GM19463 (cell line): ENCODE results near the gene RNF187.

Source experiments
- ATAC-seq: cut with Tn5 transposase; IDR thresholded peaks from one replicate; pipeline ENCODE4 v1.9.1; 2021; ENCODE audit warnings: mild to moderate bottlenecking, moderate library complexity; ENCODE audit not compliant: unreplicated experiment

Gene RNF187

DNA sequence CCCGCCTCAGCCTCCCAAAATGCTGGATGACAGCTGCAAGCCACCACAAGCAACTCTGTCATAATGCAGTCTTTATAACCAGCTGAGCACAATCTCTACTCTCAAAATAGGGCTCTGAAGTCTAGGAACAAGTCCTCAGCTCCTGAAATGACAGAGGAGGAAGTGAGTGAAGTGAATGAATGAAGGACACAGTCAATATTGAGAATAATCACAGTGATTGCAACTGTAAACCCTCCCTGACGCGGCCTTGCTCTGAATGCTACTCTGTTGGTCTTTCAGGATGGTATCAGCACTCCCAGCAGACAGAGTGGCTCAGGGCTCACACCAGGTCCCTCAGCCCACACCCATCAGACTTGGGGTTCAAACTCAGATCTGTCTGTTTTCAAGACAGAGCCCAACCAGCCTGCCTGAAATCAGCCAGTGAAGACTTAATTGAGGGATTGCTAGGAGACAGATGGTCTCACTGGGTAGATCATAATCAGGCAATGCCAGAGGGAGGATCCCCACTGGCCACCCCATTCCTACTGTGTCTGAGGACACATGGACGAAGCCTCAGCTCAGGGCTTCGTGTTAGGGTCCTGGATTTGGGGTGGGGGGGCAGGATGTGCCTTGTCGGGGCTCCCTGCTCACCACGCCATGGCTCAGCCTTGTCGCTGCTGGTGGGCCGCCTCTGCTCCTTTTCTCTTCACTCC lies 20.9 kb downstream of the RNF187 start:
- no peak for ATAC-seq

DNA sequence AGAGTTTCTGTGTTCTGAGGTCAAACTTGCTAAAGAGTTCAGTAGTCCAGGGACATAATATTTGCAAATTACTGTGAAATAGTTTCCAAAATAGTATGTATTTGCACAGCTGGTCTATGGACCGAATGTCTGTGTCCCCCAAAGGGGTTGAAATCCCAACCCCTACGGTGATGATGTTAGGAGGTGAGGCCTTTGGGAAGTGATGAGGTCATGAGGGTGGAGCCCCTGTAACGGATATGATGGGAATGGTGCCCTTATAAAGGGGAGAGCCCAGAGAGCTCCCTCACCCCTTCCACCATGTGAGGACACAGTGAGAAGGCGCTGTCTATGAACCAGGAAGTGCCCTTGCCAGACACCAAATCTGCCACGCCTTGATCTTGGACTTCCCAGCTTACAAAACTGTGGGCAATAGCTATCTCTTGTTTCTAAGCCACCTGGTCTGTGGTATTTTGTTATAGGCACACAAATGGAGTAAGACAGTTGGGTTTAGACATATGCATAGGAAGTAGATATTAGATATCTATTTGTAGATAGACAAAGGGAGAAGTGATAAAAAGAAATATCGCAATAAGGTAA lies 21.7 kb downstream of the RNF187 start:
- ATAC-seq: no peak

DNA sequence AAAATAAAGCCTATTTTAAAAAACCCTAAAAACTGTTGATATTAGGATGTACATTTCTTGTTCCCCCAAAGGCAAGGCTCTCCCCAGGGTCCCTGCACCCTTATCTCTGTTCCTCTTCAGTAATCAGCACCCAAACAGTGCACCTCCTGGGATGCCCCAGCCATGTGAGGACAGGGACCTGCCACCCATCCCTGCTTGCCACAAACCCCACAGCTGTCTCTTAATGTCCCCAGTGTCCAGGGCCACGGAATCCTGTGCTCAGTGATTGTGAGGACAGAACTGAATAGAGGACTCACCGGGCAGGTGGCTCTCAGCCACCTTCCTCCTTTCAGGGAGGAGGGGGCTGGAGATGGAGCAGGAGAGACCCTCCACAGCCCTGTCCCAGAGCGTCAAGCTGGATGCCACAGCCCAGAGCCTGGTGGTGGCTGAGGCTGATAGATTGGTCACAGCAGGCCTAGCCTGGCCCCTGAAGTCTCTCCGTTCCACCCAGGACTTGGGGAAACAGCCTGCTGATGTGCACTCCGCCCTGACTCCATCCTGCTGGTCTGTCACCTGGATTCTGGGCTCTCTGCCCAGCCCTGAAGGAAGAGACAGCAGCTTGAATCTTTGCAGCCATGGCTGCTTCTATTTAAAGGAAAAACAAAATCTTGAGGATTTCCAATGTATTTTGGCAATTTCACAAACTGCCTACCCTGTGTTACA lies 23.1 kb downstream of the RNF187 start:
- ATAC-seq: no peak

DNA sequence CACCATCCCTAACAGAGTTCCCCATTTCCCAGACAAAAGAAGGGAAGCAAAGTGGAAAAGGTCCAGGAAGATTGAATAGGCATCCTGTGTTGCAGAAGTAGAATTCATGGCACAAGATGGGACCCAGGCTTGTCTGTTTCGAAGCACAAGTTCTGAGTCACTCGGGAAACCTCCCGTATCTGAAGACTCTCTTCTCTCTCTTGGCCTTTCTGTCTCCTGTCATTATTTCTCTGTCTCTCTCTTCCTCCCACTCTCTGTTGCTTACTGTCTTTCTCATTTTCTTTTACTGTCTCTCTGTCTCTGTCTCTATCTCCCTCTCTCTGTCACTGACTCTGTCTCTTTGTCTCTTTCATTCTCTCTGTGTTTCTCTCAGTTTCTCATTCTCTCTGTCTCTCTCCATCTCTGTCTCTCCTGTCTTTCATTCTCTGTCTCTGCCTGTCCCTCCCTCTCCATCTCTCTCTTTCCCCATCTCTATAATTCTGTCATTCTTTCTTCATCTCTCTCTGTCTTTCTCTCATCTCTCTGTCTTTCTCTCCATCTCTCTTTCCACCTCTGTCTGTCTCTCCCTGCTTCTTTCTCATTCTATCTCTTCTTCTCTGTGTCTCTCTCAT lies 23.7 kb downstream of the RNF187 start:
- ATAC-seq: no peak

GRCh38 chr1:228511546-228512445 lies 24.6 kb downstream of the RNF187 start:
- no peak for ATAC-seq

DNA sequence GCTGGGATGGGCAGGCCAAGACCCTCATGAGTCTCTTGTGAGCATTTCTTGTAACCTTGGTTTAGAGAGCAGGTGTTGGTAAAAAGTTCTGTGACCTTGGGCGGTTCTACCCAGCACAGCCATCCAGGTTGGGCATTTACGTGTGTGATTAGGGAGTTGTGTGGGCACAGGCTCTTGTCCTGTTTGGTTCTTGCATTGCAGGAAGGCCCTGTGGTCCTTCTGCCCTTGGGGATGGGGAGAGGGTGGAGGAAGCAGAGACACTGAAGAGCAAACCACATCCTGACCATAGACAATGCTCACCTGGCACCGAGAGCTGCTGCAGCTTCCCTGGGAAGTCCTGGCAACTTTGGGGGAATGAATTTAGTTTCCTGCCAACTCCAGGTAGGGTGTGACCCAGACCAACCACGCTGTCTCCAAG lies 25.6 kb downstream of the RNF187 start:
- ATAC-seq: no peak

DNA sequence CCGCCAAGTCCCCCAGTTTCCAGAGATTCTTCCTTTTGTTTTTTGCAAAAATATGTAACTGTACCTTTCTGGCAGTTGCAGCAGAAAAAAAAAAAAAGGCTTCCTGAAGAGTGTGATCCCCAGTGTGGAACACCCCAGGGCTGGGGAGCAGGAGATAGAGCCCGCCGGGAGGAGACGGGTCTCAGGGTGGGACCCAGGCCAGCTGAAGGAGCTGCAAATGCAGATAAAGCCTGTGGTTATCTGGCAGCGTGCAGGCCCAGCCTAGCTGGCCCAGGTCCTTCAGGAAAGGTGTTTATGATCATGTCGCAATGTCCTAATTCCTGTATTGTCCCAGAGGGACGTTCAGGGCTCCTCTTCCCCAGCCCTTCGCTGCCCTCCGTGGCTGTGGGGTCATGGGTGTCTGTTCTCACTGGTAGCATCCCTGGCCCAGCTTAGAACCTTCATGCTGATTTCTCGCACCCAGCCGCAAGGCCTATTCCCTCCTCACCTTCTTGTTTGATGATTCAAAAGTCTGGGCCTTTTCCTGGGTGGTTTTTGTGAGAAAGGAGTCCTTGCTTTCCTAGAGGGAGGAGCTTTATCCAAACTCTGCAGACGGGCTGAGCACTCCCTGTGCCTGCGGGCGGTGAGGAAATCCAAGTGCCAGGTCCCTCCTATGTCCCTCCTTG lies 26.2 kb downstream of the RNF187 start:
- ATAC-seq: no peak

GRCh38 chr1:228514421-228514820 lies 27.2 kb downstream of the RNF187 start:
- ATAC-seq: no peak

DNA sequence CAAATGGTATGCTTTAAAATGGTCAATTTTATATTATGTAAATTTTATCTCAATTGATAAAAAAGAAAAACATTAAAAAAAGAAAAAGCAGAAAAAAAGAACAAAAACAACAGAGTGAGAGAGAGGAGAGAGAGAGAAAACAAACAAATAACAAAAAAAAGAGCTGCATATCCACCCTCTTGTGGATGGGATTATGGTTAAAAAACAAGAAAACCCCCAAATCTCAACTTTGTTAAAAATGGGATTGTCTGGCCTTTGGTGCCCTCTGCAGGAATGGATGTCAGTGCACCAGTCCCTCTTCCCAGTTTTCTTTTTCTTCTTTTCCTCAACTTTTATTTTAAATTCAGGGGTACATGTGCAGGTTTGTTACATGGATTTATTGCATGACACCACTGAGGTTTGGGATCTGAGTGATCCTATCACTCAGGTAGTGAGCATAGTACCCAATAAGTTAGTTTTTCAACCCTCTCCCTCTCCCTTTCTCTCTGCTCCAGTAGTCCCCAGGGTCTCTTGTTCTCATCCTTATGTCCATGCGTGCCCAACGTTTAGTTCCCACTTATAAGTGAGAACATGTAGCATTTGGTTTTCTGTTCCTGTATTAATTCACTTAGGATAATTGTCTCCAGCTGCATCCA lies 28.1 kb downstream of the RNF187 start:
- ATAC-seq: no peak

DNA sequence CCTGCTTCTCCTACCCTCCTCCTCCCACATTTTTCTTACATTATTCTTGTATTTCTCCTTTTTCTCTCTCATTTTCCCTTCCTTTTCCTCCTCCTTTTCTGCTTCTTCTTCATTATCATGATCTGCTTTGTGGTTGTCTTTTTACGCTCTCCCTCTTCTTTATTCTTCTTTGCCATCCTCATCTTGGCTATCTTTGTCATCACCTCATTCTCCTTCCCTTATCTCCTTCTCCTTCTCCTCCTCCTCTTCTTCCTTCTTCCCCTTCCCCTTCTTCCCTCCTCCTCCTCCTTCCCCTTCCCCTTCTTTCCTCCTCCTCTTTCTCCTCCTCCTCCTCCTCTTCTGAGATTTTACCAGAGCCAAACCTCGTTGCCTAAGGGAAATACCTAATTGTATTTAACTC lies 30.5 kb downstream of the RNF187 start:
- no peak for ATAC-seq

- ATAC-seq: no peak
Measured at GRCh38 chr1:228527596-228527995, 40.4 kb downstream of the RNF187 start.

- no peak for ATAC-seq
Measured at GRCh38 chr1:228528612-228529011, 41.4 kb downstream of the RNF187 start.

GRCh38 chr1:228530086-228530758 lies 43.0 kb downstream of the RNF187 start:
- ATAC-seq: no peak

- no peak for ATAC-seq
Measured at GRCh38 chr1:228530951-228531731, 44.0 kb downstream of the RNF187 start.

GRCh38 chr1:228538831-228539230 lies 51.6 kb downstream of the RNF187 start:
- no peak for ATAC-seq

DNA sequence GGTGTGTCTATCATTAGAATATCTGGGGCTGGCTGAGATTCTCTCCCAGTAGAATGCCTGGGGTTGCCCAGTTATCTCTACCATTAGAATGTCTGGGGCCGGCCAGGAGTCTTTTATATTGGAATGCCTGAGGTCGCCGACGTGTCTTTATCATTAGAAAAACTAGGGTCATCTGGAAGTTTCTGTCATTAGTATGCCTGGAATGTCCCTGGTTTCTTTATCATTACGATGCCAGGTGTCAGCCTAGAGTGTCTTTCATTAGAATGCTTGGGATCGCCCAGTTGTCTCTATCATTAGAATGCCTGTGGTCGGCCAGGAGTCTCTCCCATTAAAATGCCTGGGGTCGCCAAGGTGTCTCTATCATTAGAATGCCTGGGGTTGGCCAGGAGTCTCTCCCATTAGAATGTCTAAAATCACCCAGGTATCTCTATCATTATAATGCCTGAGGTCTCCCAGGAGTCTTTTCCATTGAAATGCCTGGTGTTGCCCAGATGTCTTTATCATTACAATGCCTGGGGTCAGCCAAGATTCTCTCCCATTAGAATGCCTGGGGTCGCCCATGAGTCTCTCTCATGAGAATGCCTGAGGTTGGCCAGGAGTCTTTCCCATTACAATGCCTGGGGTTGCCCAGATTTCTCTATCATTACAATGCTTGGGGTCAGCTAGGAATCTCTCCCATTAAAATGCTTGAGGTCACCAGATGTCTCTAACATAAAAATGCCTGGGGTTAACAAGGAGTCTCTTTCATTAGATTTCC lies 53.2 kb downstream of the RNF187 start:
- ATAC-seq: no peak

- no peak for ATAC-seq
Measured at GRCh38 chr1:228541725-228542124, 54.5 kb downstream of the RNF187 start.

DNA sequence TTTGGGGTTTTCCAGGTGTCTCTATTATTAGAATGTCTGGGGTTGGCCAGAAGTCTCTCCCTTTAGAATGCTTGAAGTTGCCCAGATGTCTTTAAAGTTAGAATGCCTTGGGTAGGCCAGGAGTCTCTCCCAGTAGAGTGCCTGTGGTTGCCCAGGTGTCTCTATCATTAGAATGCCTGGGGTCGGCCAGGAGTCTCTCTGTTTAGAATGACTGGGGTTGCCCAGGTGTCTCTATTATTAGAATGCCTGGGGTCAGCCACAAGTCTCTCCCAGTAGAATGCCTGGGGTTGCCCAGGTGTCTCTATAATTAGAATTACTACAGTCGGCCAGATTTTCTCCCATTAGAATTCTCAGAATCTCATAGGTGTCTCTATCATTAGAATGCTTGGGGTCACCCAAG lies 55.2 kb downstream of the RNF187 start:
- ATAC-seq: no peak
